Neural progenitor cell (in vitro differentiated cells): Measurements from ENCODE around the gene DLGAP4.

ENCODE experiments used
- EZH2 ChIP-seq: fragments of 200-600 bp; sonication (generic); IDR thresholded peaks from 2 replicates; pipeline ENCODE4 v1.6.1; 2017; ENCODE audit warnings: antibody characterized with exemption, mild to moderate bottlenecking, moderate library complexity
- EZH2phosphoT487 ChIP-seq: fragments of 200-600 bp; sonication (generic); IDR thresholded peaks from 2 replicates; pipeline ENCODE4 v1.6.1; 2017; ENCODE audit warnings: antibody characterized with exemption
- TF ChIP-seq, protein P1 (sequence below): fragments of 200-600 bp; sonication (generic); IDR thresholded peaks from 2 replicates; pipeline ENCODE4 v1.5.1; 2017; ENCODE audit warnings: antibody characterized with exemption, mild to moderate bottlenecking

DNA sequence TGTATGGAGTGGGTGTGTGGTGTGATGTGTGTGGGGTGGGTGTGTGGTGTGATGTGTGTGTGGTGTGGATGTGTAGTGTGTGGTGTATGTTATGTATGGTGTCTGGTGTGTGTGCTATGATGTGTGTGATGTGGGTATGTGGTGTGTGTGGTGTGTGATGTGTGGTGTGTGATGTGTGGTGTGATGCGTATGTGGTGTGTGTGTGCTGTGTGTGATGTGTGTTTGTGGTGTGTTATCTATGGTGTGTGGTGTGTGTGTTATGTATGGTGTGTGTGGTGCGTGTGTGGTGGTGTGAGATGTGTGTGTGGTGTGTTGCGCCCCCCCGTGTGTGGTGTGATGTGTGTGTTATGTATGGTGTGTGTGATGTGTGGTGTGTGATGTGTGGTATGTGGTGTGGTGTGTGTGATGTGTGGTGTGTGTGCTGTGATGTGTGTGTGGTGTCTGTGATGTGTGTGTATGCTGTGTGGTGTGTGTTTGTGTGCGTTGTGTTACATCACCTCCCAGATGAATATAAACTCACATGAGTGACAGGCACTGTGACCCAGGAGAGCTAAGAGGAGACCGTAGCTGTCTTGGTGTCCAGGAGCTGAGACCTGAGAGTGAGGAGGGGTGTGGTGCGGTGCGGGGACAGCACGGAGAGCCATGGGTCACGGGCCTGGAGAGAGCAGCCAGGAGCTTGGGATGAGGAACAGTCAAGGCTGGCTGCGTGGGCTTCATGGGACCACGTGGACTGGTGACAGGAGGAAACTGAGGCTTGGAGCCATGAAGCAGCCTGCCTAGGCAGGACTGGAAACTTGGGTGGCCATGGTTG is 8.8 kb downstream of the DLGAP4 start:
- TF ChIP-seq, protein P1, sequence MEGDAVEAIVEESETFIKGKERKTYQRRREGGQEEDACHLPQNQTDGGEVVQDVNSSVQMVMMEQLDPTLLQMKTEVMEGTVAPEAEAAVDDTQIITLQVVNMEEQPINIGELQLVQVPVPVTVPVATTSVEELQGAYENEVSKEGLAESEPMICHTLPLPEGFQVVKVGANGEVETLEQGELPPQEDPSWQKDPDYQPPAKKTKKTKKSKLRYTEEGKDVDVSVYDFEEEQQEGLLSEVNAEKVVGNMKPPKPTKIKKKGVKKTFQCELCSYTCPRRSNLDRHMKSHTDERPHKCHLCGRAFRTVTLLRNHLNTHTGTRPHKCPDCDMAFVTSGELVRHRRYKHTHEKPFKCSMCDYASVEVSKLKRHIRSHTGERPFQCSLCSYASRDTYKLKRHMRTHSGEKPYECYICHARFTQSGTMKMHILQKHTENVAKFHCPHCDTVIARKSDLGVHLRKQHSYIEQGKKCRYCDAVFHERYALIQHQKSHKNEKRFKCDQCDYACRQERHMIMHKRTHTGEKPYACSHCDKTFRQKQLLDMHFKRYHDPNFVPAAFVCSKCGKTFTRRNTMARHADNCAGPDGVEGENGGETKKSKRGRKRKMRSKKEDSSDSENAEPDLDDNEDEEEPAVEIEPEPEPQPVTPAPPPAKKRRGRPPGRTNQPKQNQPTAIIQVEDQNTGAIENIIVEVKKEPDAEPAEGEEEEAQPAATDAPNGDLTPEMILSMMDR: no peak
- TF ChIP-seq EZH2 (no peak), EZH2phosphoT487 (no peak)
